AG20443 (cell line): ENCODE measurements around the gene NRP1.

ENCODE experiments used
- DNase-seq: peaks from one replicate; pipeline ENCODE4 v3.0.0; 2012; ENCODE audit warnings: low spot score, mixed read lengths

Gene NRP1

GRCh38 chr10:33186150-33186549, 148.3 kb downstream of the NRP1 start:
- DNase-seq, result no peak

- no peak for DNase-seq
Measured at GRCh38 chr10:33183655-33184054, 150.8 kb downstream of the NRP1 start.

GRCh38 chr10:33180921-33181320, 153.5 kb downstream of the NRP1 start:
- no peak for DNase-seq

- DNase-seq, result no peak
Measured at GRCh38 chr10:33180390-33180789, 154.1 kb downstream of the NRP1 start.

GRCh38 chr10:33179067-33179466, 155.4 kb downstream of the NRP1 start:
- no peak for DNase-seq

- DNase-seq, result no peak
Measured at GRCh38 chr10:33178026-33178755, 156.3 kb downstream of the NRP1 start.

- no peak for DNase-seq
Measured at GRCh38 chr10:33176688-33177087, 157.8 kb downstream of the NRP1 start.

- DNase-seq, result peak; percentile 32
Measured at GRCh38 chr10:33174674-33175434, 159.6 kb downstream of the NRP1 start.

GRCh38 chr10:33165911-33166310, 168.6 kb downstream of the NRP1 start:
- no peak for DNase-seq

- DNase-seq, result peak; percentile 49
Measured at GRCh38 chr10:33164060-33164709, 170.3 kb downstream of the NRP1 start.

GRCh38 chr10:33162248-33162575, 172.3 kb downstream of the NRP1 start:
- no peak for DNase-seq

GRCh38 chr10:33161550-33162247, 172.8 kb downstream of the NRP1 start:
- DNase-seq, result no peak

GRCh38 chr10:33160151-33160550, 174.3 kb downstream of the NRP1 start:
- DNase-seq, result no peak

- peak; percentile 25 for DNase-seq
Measured at GRCh38 chr10:33157103-33157502, 177.4 kb downstream of the NRP1 start.

- peak; percentile 67 for DNase-seq
Measured at GRCh38 chr10:33155720-33156638, 178.5 kb downstream of the NRP1 start.

GRCh38 chr10:33154590-33154989, 179.9 kb downstream of the NRP1 start:
- peak; percentile 47 for DNase-seq

GRCh38 chr10:33153968-33154327, 180.5 kb downstream of the NRP1 start:
- no peak for DNase-seq

GRCh38 chr10:33153251-33153967, 181.1 kb downstream of the NRP1 start:
- DNase-seq, result no peak

- DNase-seq, result no peak
Measured at GRCh38 chr10:33152750-33153149, 181.7 kb downstream of the NRP1 start.

- no peak for DNase-seq
Measured at GRCh38 chr10:33152146-33152545, 182.3 kb downstream of the NRP1 start.

- DNase-seq, result no peak
Measured at GRCh38 chr10:33151344-33151864, 183.1 kb downstream of the NRP1 start.
